Testis (tissue), 2 donors: ENCODE measurements around the gene MYRFL.

Experiments
- POLR2A ChIP-seq: fragments of 450-650 bp; IDR thresholded peaks from one replicate; pipeline ENCODE4 v1.6.1; 2017; ENCODE audit warnings: antibody characterized with exemption, mild to moderate bottlenecking, moderate library complexity
- TF ChIP-seq, protein P1 (sequence below), 3 experiments: fragments of 450-650 bp in 2 of 3; fragments of 200-600 bp in 1 of 3; sonication (generic) in 1 of 3; IDR thresholded peaks; one replicate each; pipeline ENCODE4 v1.5.1; 2016 to 2019; ENCODE audit warnings: antibody characterized with exemption in 3 of 3, mild to moderate bottlenecking in 2 of 3, moderate library complexity in 1 of 3

- TF ChIP-seq, protein P1, sequence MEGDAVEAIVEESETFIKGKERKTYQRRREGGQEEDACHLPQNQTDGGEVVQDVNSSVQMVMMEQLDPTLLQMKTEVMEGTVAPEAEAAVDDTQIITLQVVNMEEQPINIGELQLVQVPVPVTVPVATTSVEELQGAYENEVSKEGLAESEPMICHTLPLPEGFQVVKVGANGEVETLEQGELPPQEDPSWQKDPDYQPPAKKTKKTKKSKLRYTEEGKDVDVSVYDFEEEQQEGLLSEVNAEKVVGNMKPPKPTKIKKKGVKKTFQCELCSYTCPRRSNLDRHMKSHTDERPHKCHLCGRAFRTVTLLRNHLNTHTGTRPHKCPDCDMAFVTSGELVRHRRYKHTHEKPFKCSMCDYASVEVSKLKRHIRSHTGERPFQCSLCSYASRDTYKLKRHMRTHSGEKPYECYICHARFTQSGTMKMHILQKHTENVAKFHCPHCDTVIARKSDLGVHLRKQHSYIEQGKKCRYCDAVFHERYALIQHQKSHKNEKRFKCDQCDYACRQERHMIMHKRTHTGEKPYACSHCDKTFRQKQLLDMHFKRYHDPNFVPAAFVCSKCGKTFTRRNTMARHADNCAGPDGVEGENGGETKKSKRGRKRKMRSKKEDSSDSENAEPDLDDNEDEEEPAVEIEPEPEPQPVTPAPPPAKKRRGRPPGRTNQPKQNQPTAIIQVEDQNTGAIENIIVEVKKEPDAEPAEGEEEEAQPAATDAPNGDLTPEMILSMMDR (IDR thresholded peaks at IDR 0.05), result no peak
- TF ChIP-seq POLR2A, result no peak
Measured at GRCh38 chr12:69833696-69834095, 8.7 kb downstream of the MYRFL start.
